Measurements from ENCODE around the gene COPS4.
"Not testable (repeated sequence)": the region's sequence is repeated elsewhere in the genome, so short reads cannot be mapped to it uniquely, and the experiment has no call there.

COPS4 gene

GRCh38 chr4:83089410-83090157 lies 54.6 kb downstream of the COPS4 start:
- DNase-seq, result no peak

DNA sequence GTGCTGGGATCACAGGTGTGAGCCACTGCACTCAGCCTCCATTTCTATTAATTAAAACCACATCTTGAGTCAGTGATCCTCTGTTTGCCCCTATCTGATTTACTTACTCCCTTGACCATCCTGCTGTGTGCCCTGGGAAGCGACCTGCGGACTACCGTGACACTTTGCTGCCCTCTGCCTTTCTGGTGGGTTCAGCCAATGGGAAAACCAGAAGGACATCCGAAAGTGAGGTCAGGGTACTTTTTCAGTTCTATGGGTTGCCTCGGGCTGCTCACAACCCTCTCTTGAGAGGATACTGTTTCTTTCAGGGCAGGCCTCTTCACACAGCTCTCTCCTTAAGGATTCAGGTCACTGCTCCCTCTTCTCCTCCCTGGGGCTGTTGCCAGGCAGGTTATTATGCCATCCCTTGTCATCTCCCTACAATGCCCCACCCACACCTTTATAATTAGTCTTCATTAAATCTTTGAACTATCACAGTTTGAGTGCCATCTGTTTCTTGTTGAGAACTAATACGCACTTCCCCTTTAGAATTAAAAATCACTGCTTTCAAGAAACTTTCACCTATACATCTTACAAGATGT lies 58.2 kb downstream of the COPS4 start:
- DNase-seq, result no peak

GRCh38 chr4:83096397-83096796 lies 61.4 kb downstream of the COPS4 start:
- no peak for DNase-seq

DNA sequence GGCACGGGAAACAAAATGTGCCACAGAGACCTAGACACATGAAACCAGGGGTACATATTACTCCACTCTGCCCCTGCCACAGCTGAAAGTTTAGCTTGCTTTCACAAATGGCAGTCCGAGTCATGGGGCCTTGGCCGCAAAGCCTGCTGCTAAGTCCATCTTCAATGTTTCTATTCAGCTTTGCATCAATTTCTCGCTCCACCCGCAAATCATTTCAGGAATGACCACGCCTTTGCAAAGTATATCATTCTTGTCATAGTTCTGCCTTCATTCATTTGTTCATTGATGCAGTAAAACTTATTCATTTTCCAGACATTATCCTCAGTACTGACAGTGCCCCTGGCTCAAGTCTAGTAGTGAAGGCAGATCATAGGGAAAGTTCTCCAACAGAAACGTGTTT lies 70.0 kb downstream of the COPS4 start:
- DNase-seq, result no peak

- peak; percentile 53 for DNase-seq
Observed at GRCh38 chr4:83107631-83108030, 72.6 kb downstream of the COPS4 start.

DNA sequence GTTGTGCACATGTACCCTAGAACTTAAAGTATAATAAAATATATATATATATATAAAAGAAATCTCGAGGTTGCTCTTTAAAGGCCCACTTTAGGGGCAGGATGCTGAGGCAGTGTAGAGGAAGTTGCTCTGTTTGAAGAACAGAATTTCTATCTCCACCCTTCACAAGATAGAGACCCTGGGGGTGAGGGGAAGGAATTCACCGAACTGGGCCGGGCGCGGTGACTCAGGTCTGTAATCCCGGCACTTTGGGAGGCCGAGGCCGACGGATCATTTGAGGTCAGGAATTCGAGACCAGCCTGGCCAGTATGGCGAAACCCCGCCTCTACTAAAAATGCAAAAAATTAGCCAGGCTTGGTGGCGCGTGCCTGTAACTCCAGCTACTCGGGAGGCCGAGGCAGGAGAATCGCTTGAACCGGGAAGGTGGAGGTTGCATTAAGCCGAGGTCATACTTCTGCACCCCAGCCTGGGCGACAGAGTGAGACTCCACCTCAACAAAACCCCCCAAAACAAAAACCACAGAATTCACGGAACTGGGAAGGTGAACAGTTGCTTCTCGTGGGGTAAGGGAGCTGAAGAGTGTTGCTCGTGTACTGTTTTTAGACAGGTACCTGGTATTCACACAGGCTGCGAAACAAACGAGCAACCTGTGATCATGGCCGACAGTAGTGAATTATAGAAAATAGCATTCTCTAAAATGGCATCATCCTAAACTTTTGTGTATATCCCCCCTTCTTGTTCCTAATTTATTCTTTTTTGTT lies 73.3 kb downstream of the COPS4 start:
- DNase-seq, result peak; percentile 25

- DNase-seq, result peak; percentile 33
Observed at GRCh38 chr4:83109480-83110222, 74.7 kb downstream of the COPS4 start.

GRCh38 chr4:83110223-83110945 lies 75.4 kb downstream of the COPS4 start:
- peak; percentile 88 for DNase-seq

DNA sequence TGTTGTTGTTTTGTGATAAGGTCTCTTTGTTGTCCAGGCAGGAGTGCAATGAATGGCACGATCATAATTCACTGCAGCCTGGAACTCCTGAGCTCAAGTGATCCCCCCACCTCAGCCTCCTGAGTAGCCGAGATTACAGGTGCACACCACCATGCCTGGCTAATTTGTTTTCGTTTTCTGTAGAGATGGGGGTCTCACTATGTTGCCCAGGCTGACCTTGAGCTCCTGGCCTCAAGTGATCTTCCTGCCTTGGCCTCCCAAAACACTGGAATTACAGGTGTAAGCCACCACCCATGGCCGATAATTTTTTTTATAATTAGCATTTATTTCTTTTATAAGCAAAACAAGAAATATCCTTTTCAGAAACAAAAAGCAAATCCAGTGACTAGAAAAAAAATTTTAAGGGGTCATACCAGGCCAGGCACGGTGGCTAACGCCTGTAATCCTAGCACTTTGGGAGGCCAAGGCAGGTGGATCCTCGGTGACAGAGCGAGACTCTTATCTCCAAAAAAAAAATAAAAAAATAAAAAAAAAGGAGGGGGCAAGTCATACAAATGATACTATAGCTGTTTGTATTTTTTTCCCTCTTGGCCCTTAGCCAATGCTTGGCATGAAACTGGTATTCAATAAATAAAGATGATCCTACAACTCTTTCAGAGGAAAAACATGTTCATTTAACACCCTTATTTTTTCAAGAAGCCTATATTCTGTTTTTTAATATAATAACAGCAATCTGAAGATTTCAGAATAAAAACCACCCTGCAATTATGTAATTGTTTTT lies 76.2 kb downstream of the COPS4 start:
- DNase-seq, result no peak

DNA sequence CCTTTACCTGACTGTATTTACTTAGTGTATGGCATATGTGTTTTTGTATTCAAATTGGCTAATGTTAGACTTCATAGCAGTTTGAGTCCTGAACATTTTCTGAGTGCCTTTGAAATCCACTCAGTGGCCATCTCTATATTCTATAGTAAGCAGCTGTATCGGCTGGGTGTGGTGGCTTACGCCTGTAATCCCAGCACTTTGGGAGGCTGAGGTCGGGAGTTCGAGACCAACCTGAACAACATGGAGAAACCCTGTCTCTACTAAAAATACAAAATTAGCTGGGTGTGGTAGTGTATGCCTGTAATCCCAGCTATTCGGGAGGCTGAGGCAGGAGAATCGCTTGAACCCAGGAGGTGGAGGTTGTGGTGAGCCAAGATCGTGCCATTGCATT lies 76.8 kb downstream of the COPS4 start:
- DNase-seq, result not testable (repeated sequence)

GRCh38 chr4:83112231-83112630 lies 77.2 kb downstream of the COPS4 start:
- DNase-seq, result no peak

GRCh38 chr4:83112678-83113428 lies 77.9 kb downstream of the COPS4 start:
- DNase-seq, result no peak

- DNase-seq, result no peak
Observed at GRCh38 chr4:83113429-83113786, 78.4 kb downstream of the COPS4 start.

GRCh38 chr4:83114576-83114975 lies 79.6 kb downstream of the COPS4 start, which contains the start of gene PLAC8:
PLAC8 (minus strand) TSS chr4:83114729; CDS start chr4:83107921, 6,808 bp downstream.
- no peak for DNase-seq

DNA sequence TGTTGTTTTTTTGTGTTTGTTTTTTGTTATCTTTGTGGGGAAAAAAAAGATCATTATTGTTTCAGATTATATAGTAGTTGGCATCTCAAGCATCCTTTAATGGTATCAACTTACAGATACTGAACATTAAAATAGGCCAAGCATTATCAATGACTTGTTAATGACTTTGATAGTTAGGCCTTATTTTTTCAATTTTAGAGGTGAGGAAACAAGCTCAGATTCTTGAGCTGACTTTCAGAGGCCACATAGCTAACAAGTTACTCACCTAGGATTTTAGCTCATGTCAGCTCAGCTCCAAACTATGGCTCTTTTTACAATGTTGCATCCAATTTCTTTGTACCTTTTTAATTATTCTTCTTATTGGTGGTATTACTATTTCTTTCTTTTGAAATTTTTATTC lies 80.0 kb downstream of the COPS4 start:
- DNase-seq, result no peak

GRCh38 chr4:83115656-83116285 lies 80.8 kb downstream of the COPS4 start:
- no peak for DNase-seq

DNA sequence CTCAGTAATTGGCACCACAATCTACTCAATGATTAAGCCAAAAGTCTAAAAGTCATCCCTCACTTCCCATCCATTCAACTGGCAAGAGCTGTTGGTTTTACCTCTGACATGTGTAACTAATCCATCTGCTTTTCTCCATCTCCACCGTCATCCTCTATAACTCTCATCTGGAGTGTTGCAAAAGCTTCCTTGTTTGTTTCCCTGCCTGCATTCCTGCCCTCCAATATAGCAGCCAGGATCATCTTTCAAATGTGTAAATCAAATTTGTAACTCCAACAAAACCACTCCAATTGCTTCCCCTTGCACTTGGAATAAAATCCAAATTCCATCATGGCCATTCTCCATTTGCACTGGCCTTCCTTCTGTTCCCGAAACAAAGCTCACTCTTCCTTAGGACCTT lies 83.9 kb downstream of the COPS4 start:
- DNase-seq, result no peak

GRCh38 chr4:83121246-83121645 lies 86.3 kb downstream of the COPS4 start:
- no peak for DNase-seq

GRCh38 chr4:83124111-83124780 lies 89.3 kb downstream of the COPS4 start:
- DNase-seq, result no peak
